Mononuclear cell (primary cell): Measurements from ENCODE around the gene PPTC7. TPM values are rescaled to one million over a fixed set of nuclear protein-coding genes. Genes with fewer than 3 reads are reported as not detected.
"Not testable (repeated sequence)": the region's sequence is repeated elsewhere in the genome, so short reads cannot be mapped to it uniquely, and the experiment has no call there.

Experiments used
- H3K27me3 ChIP-seq: 2 replicates; pipeline ENCODE4 v1.6.0; 2011; ENCODE audit warnings: low read length, control low read depth; ENCODE audit not compliant: insufficient read depth
- H3K4me1 ChIP-seq: 2 replicates; pipeline ENCODE4 v1.5.1; 2011; ENCODE audit warnings: mild to moderate bottlenecking, low read length, control low read depth; ENCODE audit not compliant: insufficient read depth
- H3K4me3 ChIP-seq: 2 replicates; pipeline ENCODE4 v1.5.1; 2011; ENCODE audit warnings: mild to moderate bottlenecking, low read length, moderate library complexity
- H3K9me3 ChIP-seq: 2 replicates; pipeline ENCODE4 v1.5.1; 2011; ENCODE audit warnings: low read depth, mild to moderate bottlenecking, control low read depth, low read length
- total RNA-seq: library from RNA; depleted of rRNA; stranded (reverse); fragments of >200 nt; gene quantifications from one replicate; pipeline ENCODE4 v1.2.3, GENCODE V29; 2012

The PPTC7 gene
- total RNA-seq, 1 donor: 56.8 TPM

- H3K4me1 ChIP-seq: no peaks in the 10 kb centered on the region
- H3K27me3 ChIP-seq: no peaks in the 10 kb centered on the region
- H3K9me3 ChIP-seq: no peaks in the 10 kb centered on the region
- H3K4me3 ChIP-seq: no peak overlapping the region
These were observed 44.1 kb downstream of the PPTC7 start for GRCh38 chr12:110538869-110539622.

- H3K4me1 ChIP-seq: no peaks in the 10 kb centered on the region
- H3K27me3 ChIP-seq: no peaks in the 10 kb centered on the region
- no peaks in the 10 kb centered on the region for H3K9me3 ChIP-seq
- no peak overlapping the region for H3K4me3 ChIP-seq
These were observed 45.3 kb downstream of the PPTC7 start for GRCh38 chr12:110537605-110538409.

- Histone ChIP-seq H3K4me3 (no peak overlapping the region), H3K27me3 (no peaks in the 10 kb centered on the region)
These were observed 46.1 kb downstream of the PPTC7 start for GRCh38 chr12:110536834-110537604.

GRCh38 chr12:110534811-110535210, 48.3 kb downstream of the PPTC7 start:
- Histone ChIP-seq H3K9me3 (no peaks in the 10 kb centered on the region), H3K4me1 (no peaks in the 10 kb centered on the region), H3K27me3 (no peaks in the 10 kb centered on the region), H3K4me3 (no peak overlapping the region)

More at GRCh38 chr12:110536834-110537604, 46.1 kb downstream of the PPTC7 start:
- Histone ChIP-seq H3K9me3 (no peaks in the 10 kb centered on the region), H3K4me1 (no peaks in the 10 kb centered on the region)

GRCh38 chr12:110533607-110534006, 49.5 kb downstream of the PPTC7 start:
- Histone ChIP-seq H3K4me3 (no peak overlapping the region), H3K4me1 (no peaks in the 10 kb centered on the region), H3K27me3 (no peaks in the 10 kb centered on the region), H3K9me3 (no peaks in the 10 kb centered on the region)

- Histone ChIP-seq H3K27me3 (no peaks in the 10 kb centered on the region), H3K4me1 (no peaks in the 10 kb centered on the region), H3K9me3 (no peaks in the 10 kb centered on the region), H3K4me3 (no peak overlapping the region)
These were observed 50.5 kb downstream of the PPTC7 start for GRCh38 chr12:110532644-110533043.

- H3K4me3 ChIP-seq: no peak overlapping the region
- H3K9me3 ChIP-seq: no peaks in the 10 kb centered on the region
- no peaks in the 10 kb centered on the region for H3K4me1 ChIP-seq
- H3K27me3 ChIP-seq: no peaks in the 10 kb centered on the region
These were observed 51.3 kb downstream of the PPTC7 start for GRCh38 chr12:110531741-110532333.

GRCh38 chr12:110530511-110530910, 52.6 kb downstream of the PPTC7 start:
- Histone ChIP-seq H3K9me3 (no peaks in the 10 kb centered on the region), H3K27me3 (no peaks in the 10 kb centered on the region), H3K4me3 (no peak overlapping the region), H3K4me1 (no peaks in the 10 kb centered on the region)

GRCh38 chr12:110528277-110528839, 54.8 kb downstream of the PPTC7 start:
- Histone ChIP-seq H3K27me3 (no peaks in the 10 kb centered on the region), H3K4me3 (no peak overlapping the region), H3K9me3 (no peaks in the 10 kb centered on the region), H3K4me1 (no peaks in the 10 kb centered on the region)

- H3K9me3 ChIP-seq, H3K4me1 ChIP-seq, H3K27me3 ChIP-seq, H3K4me3 ChIP-seq: not testable (repeated sequence)
These were observed 62.0 kb downstream of the PPTC7 start for GRCh38 chr12:110520876-110521712.

GRCh38 chr12:110518014-110518413, 65.1 kb downstream of the PPTC7 start:
- H3K9me3 ChIP-seq, H3K4me1 ChIP-seq, H3K4me3 ChIP-seq, H3K27me3 ChIP-seq: not testable (repeated sequence)

GRCh38 chr12:110516995-110517394, 66.1 kb downstream of the PPTC7 start:
- Histone ChIP-seq H3K4me1 (no peaks in the 10 kb centered on the region), H3K27me3 (no peaks in the 10 kb centered on the region), H3K9me3 (no peaks in the 10 kb centered on the region), H3K4me3 (no peak overlapping the region)

GRCh38 chr12:110514363-110514762, 68.8 kb downstream of the PPTC7 start:
- H3K27me3 ChIP-seq: no peaks in the 10 kb centered on the region
- H3K4me1 ChIP-seq: no peaks in the 10 kb centered on the region
- no peaks in the 10 kb centered on the region for H3K9me3 ChIP-seq
- H3K4me3 ChIP-seq: no peak overlapping the region

- Histone ChIP-seq H3K4me1 (no peaks in the 10 kb centered on the region), H3K9me3 (no peaks in the 10 kb centered on the region), H3K4me3 (no peak overlapping the region), H3K27me3 (no peaks in the 10 kb centered on the region)
These were observed 69.3 kb downstream of the PPTC7 start for GRCh38 chr12:110513842-110514241.
